HG02870 (cell line): ENCODE results near the gene TSPAN4.

ENCODE experiments used
- ATAC-seq: cut with Tn5 transposase; IDR thresholded peaks from one replicate; pipeline ENCODE4 v1.9.1; 2021; ENCODE audit warnings: mild to moderate bottlenecking, moderate library complexity; ENCODE audit not compliant: unreplicated experiment

Gene TSPAN4

GRCh38 chr11:833114-833791 lies 9.4 kb upstream of the TSPAN4 start:
- peak; percentile 14 for ATAC-seq

- ATAC-seq = no peak
Measured at GRCh38 chr11:833849-834311, 8.8 kb upstream of the TSPAN4 start.

GRCh38 chr11:834371-835316 lies 8.0 kb upstream of the TSPAN4 start:
- ATAC-seq = no peak

- no peak for ATAC-seq
Measured at GRCh38 chr11:836274-836673, 6.4 kb upstream of the TSPAN4 start.

- ATAC-seq = no peak
Measured at GRCh38 chr11:836700-837099, 6.0 kb upstream of the TSPAN4 start.

- no peak for ATAC-seq
Measured at GRCh38 chr11:837189-837989, 5.3 kb upstream of the TSPAN4 start.

GRCh38 chr11:837990-838307 lies 4.7 kb upstream of the TSPAN4 start:
- ATAC-seq = no peak

- ATAC-seq = no peak
Measured at GRCh38 chr11:838441-839279, 4.0 kb upstream of the TSPAN4 start.

GRCh38 chr11:839280-839623 lies 3.4 kb upstream of the TSPAN4 start:
- ATAC-seq = no peak

- no peak for ATAC-seq
Measured at GRCh38 chr11:839875-840617, 2.6 kb upstream of the TSPAN4 start.

GRCh38 chr11:841981-842369 lies 677 bp upstream of the TSPAN4 start:
- ATAC-seq = peak; percentile 15

- peak; percentile 4 for ATAC-seq
Measured at GRCh38 chr11:843086-843734, 558 bp downstream of the TSPAN4 start.

GRCh38 chr11:843818-844692 lies 1.4 kb downstream of the TSPAN4 start:
- no peak for ATAC-seq

GRCh38 chr11:844693-845644 lies 2.3 kb downstream of the TSPAN4 start:
- no peak for ATAC-seq

- no peak for ATAC-seq
Measured at GRCh38 chr11:845872-846495, 3.3 kb downstream of the TSPAN4 start.

- no peak for ATAC-seq
Measured at GRCh38 chr11:846496-847098, 3.9 kb downstream of the TSPAN4 start.
